MM.1S (cell line): ENCODE data around the gene CSNK1D.

Experiments used
- EZH2 ChIP-seq: fragments of 300-600 bp; sonication (generic); optimal IDR thresholded peaks from 2 replicates; pipeline ENCODE3; 2017; ENCODE audit warnings: low read depth, mild to moderate bottlenecking, antibody characterized with exemption, low read length, mixed read lengths
- TF ChIP-seq, protein P1 (sequence below): fragments of 300-600 bp; sonication (generic); IDR thresholded peaks from 2 replicates; pipeline ENCODE4 v1.5.1; 2016; ENCODE audit warnings: antibody characterized with exemption, low read length, mixed read lengths

DNA sequence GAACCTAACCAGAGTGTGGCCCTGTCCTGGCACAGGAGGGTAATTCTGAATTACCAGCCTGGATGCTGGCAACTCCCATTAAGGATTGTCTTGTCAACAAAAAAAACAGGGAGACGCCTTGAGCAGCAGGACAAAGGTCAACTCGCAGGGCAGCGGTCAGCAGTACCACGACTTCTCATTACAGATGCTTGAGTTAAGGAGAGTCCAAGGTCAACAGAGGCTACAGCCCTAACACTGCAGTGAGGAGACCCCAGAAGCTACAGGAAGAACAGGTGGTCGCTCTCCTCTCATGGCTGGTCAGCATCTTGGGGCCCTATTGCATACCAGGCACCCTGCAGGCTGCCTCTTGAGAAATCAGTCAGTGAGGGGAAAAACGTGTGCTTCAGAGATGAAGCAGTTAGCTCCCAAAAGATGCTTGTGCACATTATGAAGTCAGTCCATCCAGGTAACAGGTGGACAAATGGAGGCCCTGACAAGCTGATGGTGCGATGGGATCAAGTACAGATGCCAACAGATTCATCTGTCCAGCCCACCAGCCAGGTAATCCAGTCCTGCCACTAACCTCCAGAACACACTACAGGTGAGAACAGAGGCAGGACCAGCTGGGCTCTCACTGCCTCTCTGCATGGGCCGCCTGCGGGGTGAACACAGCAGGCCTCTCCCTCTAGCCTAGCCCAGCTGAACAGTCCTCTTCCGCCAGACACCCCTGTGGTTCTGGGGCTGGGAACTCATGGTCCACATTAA is 4.2 kb downstream of the CSNK1D start:
- TF ChIP-seq, protein P1, sequence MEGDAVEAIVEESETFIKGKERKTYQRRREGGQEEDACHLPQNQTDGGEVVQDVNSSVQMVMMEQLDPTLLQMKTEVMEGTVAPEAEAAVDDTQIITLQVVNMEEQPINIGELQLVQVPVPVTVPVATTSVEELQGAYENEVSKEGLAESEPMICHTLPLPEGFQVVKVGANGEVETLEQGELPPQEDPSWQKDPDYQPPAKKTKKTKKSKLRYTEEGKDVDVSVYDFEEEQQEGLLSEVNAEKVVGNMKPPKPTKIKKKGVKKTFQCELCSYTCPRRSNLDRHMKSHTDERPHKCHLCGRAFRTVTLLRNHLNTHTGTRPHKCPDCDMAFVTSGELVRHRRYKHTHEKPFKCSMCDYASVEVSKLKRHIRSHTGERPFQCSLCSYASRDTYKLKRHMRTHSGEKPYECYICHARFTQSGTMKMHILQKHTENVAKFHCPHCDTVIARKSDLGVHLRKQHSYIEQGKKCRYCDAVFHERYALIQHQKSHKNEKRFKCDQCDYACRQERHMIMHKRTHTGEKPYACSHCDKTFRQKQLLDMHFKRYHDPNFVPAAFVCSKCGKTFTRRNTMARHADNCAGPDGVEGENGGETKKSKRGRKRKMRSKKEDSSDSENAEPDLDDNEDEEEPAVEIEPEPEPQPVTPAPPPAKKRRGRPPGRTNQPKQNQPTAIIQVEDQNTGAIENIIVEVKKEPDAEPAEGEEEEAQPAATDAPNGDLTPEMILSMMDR, result no peak
- TF ChIP-seq EZH2, result no peak
